ENCODE data around the gene CDH20.
A peak's percentile ranks its signal among the peaks of the same experiment; 100 is the strongest.

The CDH20 gene

GRCh38 chr18:61544178-61544577, 210.9 kb downstream of the CDH20 start:
- H3K4me3 ChIP-seq (ENCODE audit: low read length), result no peak overlapping the region
- TF ChIP-seq ZNF274 (IDR thresholded peaks at IDR 0.05; ENCODE audit: low read depth, low read length), result no peak

- TF ChIP-seq ZNF274 (IDR thresholded peaks at IDR 0.05; ENCODE audit: low read depth, low read length), result no peak
- no peak overlapping the region for H3K4me3 ChIP-seq (ENCODE audit: low read length)
Observed at GRCh38 chr18:61545281-61546245, 212.3 kb downstream of the CDH20 start.

GRCh38 chr18:61546590-61546989, 213.4 kb downstream of the CDH20 start:
- no peak overlapping the region for H3K4me3 ChIP-seq (ENCODE audit: low read length)
- no peak for TF ChIP-seq ZNF274 (IDR thresholded peaks at IDR 0.05; ENCODE audit: low read depth, low read length)

DNA sequence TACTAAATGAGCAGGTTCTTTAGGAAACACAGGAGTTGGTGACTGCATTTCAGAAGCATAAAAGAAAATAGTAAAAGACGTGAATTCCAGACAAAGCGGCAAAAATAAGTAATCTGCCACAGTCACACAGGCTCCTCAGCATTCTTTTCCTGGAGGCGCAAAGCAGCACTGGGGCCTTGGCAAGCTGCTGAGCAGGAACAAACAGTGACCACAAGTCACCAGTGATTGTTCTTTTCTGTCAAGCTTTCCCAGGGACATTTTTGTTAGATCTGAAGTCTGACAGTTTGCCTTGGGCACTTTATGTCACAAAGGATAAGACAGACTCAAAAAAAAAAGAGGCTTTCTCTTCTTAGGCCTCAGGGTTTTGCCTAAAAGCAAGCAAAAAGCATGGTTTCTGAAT, 216.2 kb downstream of the CDH20 start:
- TF ChIP-seq ZNF274 (IDR thresholded peaks at IDR 0.05; ENCODE audit: low read depth, low read length), result no peak
- no peak overlapping the region for H3K4me3 ChIP-seq (ENCODE audit: low read length)

GRCh38 chr18:61549889-61550288, 216.7 kb downstream of the CDH20 start:
- no peak overlapping the region for H3K4me3 ChIP-seq (ENCODE audit: low read length)
- no peak for TF ChIP-seq ZNF274 (IDR thresholded peaks at IDR 0.05; ENCODE audit: low read depth, low read length)

- no peak overlapping the region for H3K4me3 ChIP-seq (ENCODE audit: low read length)
- no peak for TF ChIP-seq ZNF274 (IDR thresholded peaks at IDR 0.05; ENCODE audit: low read depth, low read length)
Observed at GRCh38 chr18:61551586-61551985, 218.4 kb downstream of the CDH20 start.

- no peak overlapping the region for H3K4me3 ChIP-seq (ENCODE audit: low read length)
- no peak for TF ChIP-seq ZNF274 (IDR thresholded peaks at IDR 0.05; ENCODE audit: low read depth, low read length)
Observed at GRCh38 chr18:61553045-61553659, 219.9 kb downstream of the CDH20 start.

- H3K4me3 ChIP-seq (ENCODE audit: low read length), result peak overlapping the region; percentile 66; the same call in 1 of the 2 replicates
Observed at GRCh38 chr18:61554117-61554776, 221.0 kb downstream of the CDH20 start.

GRCh38 chr18:61554946-61555361, 221.7 kb downstream of the CDH20 start:
- TF ChIP-seq ZNF274 (IDR thresholded peaks at IDR 0.05; ENCODE audit: low read depth, low read length), result no peak
- peak overlapping the region; percentile 66; the same call in 1 of the 2 replicates for H3K4me3 ChIP-seq (ENCODE audit: low read length)

More at GRCh38 chr18:61554117-61554776, 221.0 kb downstream of the CDH20 start:
- TF ChIP-seq ZNF274 (IDR thresholded peaks at IDR 0.05; ENCODE audit: low read depth, low read length), result no peak

DNA sequence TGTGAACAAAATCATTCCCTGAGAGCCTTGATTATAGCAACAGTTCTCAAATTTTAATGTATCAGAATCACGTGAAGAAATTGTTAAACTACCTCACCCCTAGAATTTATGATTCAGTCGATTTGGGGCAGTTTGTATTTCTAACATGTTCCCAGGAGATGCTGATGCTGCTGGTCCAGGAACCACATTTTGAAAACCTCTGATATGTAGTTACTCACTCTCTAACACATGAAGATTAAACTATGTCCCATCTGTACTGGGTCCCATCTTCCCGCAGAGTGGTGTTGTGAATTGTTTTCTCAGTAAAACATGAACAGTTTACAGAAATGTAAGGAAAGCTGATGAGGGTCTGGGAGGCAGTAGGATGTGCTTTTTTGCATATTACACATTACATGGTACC, 223.1 kb downstream of the CDH20 start:
- no peak overlapping the region for H3K4me3 ChIP-seq (ENCODE audit: low read length)
- TF ChIP-seq ZNF274 (IDR thresholded peaks at IDR 0.05; ENCODE audit: low read depth, low read length), result no peak

DNA sequence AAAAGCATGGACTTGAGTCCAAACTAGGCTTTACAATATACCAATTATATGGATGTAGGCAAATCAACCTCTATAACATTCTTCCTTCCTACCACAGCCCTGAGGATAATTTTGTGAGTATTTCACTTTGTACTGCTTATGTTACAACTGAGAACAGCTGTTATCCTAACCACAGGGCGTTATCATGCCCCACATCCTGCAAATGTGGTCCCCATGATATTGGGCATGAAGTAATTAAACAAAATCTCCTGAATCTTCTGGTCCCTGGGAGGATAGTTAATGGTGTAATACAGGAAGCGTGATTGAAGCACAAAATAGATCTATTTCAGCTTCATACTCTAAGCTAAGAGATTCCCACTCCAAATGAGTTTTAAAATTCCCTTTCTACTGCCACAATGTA, 223.6 kb downstream of the CDH20 start:
- TF ChIP-seq ZNF274 (IDR thresholded peaks at IDR 0.05; ENCODE audit: low read depth, low read length), result no peak
- no peak overlapping the region for H3K4me3 ChIP-seq (ENCODE audit: low read length)

GRCh38 chr18:61569176-61569892, 236.1 kb downstream of the CDH20 start:
- H3K4me3 ChIP-seq (ENCODE audit: low read length), result no peak overlapping the region
- TF ChIP-seq ZNF274 (IDR thresholded peaks at IDR 0.05; ENCODE audit: low read depth, low read length), result no peak

- no peak overlapping the region for H3K4me3 ChIP-seq (ENCODE audit: low read length)
- TF ChIP-seq ZNF274 (IDR thresholded peaks at IDR 0.05; ENCODE audit: low read depth, low read length), result no peak
Observed at GRCh38 chr18:61570070-61570469, 236.8 kb downstream of the CDH20 start.

Measured in GM08714 (cell line).